GM19193 (cell line): ENCODE measurements around the gene POU2F1.

Source experiments
- POLR2A ChIP-seq: IDR thresholded peaks from 4 replicates; pipeline ENCODE4 v1.6.1; 2011; ENCODE audit not compliant: insufficient read depth, insufficient read length; ENCODE audit errors: extremely low read depth

Gene POU2F1

GRCh38 chr1:167273027-167273800 is 52.5 kb downstream of the POU2F1 start:
- no peak for TF ChIP-seq POLR2A

GRCh38 chr1:167274061-167274460 is 53.4 kb downstream of the POU2F1 start:
- TF ChIP-seq POLR2A = no peak

GRCh38 chr1:167276969-167277368 is 56.3 kb downstream of the POU2F1 start:
- no peak for TF ChIP-seq POLR2A

- no peak for TF ChIP-seq POLR2A
Measured at GRCh38 chr1:167278497-167278896, 57.8 kb downstream of the POU2F1 start.

- TF ChIP-seq POLR2A = no peak
Measured at GRCh38 chr1:167280912-167281311, 60.2 kb downstream of the POU2F1 start.

GRCh38 chr1:167288390-167289074 is 67.8 kb downstream of the POU2F1 start:
- TF ChIP-seq POLR2A = no peak

GRCh38 chr1:167289075-167289442 is 68.4 kb downstream of the POU2F1 start:
- TF ChIP-seq POLR2A = no peak

- no peak for TF ChIP-seq POLR2A
Measured at GRCh38 chr1:167289966-167290365, 69.3 kb downstream of the POU2F1 start.

- no peak for TF ChIP-seq POLR2A
Measured at GRCh38 chr1:167291539-167292185, 71.0 kb downstream of the POU2F1 start.

GRCh38 chr1:167292216-167292615 is 71.5 kb downstream of the POU2F1 start:
- no peak for TF ChIP-seq POLR2A

- TF ChIP-seq POLR2A = no peak
Measured at GRCh38 chr1:167293057-167293456, 72.4 kb downstream of the POU2F1 start.

GRCh38 chr1:167294528-167294927 is 73.8 kb downstream of the POU2F1 start:
- no peak for TF ChIP-seq POLR2A

GRCh38 chr1:167297222-167298214 is 76.8 kb downstream of the POU2F1 start:
- TF ChIP-seq POLR2A = no peak

GRCh38 chr1:167298325-167298724 is 77.6 kb downstream of the POU2F1 start:
- no peak for TF ChIP-seq POLR2A

GRCh38 chr1:167301355-167301754 is 80.7 kb downstream of the POU2F1 start:
- no peak for TF ChIP-seq POLR2A

GRCh38 chr1:167304165-167304564 is 83.5 kb downstream of the POU2F1 start:
- no peak for TF ChIP-seq POLR2A
